Suppressor macrophage treated with lipopolysaccharide for 1 hour (primary cell): Measurements from ENCODE around the gene HHAT.

ENCODE experiments used
- DNase-seq, 3 donors: peaks; one replicate each; pipeline ENCODE4 v3.0.0-alpha.2; 2020 to 2022

Gene HHAT

DNA sequence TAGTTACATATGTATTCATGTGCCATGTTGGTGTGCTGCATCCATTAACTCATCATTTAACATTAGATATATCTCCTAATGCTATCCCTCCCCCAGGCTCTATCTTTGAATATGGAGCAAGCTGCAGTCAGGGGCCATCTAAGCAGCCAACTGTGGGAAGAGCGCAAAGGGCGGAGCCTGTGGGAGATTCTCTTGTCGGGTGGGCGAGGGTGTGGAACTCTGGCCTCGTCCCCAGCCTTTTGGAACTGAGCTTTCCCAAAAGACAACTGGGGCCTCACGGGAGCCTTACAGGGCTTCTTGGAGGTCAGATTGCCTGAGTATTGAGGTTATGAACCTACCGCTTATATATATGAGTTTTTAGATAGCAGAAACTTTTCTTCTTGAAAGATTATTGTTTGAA lies 117.2 kb downstream of the HHAT start:
- DNase-seq, result no peak

DNA sequence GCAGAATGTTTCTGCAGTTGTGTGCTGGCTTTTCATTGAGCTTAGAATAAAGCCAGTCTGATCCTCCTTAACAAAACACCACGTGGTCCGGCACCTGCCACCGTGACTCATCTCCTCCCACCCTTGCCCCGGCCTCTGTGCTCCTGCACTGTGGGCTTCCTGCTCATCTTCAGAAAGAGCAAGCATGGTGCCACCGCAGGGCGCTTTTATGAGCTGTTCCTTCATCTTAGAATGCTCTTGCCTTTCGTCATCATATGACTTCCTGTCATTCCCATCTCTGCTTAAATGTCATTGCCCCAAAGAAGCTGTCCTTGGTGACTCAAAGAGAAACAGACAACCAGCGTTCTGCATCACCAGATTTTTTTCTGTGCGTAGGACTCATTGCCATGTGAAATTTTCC lies 117.8 kb downstream of the HHAT start:
- peak; percentile 20 to 31 (median 28) for DNase-seq

DNA sequence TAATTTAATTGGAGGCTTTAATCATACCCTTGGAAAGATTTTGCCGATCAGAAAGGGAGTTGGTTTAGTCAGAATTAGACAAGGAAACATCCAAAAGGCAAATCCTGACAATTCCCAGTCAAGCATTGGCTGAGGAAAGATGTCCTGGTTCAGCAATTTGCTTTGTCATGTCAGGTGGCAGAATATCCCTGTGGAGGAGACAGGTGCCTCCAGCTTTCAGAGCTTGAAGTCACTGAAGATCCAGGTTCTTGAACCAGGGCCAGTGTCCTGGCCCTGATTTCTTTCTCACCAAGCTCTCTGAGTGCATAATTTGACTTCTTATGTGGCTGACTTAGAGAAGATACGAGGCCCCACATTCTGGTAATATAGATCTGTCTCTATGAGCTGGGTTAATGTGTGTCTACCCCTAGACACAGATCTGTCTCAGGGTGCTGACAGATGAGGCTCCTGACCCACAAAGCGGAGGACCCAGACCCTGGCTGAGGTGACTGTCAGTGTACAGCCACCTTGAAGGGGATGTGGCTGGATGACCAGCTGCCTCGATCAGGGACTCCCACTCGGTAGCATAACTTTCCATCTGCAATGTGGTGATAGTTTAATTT lies 118.9 kb downstream of the HHAT start:
- DNase-seq, result no peak

DNA sequence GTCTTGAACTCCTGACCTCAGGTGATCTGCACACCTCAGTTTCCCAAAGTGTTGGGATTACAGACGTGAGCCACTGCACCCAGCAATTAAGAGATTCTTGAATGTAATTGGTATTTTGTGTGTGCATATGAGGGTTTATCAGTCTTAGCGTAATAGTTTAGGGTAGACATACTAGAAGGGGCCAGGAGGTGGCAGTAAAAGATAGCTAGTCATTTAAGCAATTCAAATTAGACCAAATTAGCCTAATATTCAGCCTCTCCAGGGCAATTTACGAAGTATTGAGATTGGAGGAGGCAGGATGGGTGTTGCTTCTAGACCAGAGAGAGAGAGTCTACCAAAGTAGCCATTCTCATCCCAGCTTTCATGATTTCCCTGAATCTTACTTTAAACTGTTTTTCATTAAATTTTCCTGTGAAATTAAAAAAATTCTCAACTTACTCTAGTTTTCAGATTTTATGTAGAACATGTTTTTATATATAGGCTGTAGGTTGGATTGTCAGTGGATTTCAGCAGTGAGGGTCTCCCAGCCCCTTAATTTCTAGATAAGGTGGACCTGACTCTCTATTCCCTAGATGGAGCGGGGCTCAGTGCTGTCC lies 119.7 kb downstream of the HHAT start:
- peak; percentile 40 to 44 (median 42) for DNase-seq

DNA sequence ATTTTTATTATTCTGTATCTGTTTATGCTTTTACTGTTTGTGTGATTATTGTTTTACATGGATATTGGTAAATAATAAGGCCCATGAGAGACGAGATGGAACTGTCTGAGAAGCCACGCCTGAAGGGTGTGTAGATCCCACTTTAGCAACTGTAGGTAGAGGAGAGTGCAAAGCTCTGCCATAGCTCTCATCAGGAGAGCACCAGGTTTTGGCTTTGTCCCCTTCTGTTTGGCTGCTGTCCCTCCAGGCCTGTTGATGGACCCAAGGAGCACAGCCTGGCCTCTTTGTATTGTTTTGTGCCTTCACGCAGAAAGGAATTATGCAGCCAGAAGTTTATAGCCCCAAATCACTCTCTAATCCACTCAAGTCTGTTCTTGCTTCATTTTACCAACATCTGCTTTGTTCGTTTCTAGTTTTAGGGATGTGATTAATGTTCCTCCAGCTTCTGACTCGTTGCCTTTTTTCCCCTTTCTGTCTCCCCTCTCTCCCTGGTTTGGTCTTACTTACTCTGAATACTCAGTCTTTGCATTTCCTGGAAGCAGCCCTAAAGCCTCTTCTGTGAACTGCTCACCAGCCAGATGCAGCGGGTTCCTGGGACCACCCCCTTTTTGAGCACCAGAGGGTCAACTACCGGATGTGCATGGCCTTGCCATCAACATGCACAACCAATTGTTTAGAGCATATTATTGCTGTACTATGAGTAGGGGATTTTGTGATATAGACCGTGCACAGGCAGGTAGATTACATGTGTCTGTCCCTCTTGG lies 127.3 kb downstream of the HHAT start:
- DNase-seq, result no peak

DNA sequence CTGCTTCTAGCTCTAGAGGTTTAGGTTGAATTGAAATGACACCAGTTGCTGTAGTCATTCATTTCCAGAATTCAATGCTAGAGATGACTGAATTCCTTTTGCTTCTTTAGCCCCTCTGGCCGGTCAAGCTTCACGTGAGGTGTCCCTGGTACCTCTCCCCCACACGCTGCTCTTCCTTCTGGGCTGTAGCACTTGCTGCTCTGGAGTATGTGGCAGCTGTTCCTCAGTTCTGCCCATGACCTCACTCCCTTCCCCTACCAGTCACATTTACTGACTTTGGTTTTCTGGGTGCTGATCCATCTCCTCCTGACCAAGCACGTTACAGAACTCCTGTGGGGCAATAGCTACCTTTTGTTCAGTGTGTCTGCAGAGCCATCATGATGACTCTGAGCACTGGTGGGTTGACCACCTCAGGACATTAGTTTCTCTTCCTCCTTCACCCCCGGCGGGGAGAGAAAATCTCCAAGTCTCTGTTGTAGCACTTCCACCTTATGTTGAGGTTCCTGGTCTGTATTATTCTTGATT lies 128.1 kb downstream of the HHAT start:
- peak; percentile 33 to 49 (median 46) for DNase-seq

DNA sequence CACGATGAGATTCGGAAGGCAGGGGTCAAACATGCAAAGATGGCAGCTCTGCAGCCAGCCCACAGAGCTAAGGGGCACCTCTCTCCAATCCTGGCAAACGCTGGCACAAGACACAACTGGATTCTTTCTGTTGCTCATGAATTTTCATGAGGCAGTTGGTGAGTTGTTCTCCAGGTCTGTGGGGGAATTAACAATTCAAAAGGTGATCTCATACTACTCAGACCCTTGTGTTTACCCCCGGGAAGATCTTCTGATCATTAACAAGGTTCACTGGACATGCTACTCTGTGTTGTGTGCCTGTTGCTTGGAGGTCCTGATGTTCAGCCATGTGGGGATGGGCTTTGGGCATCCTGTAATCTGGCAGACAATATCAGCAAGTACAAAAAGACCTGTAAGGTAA lies 128.9 kb downstream of the HHAT start:
- DNase-seq, result no peak

DNA sequence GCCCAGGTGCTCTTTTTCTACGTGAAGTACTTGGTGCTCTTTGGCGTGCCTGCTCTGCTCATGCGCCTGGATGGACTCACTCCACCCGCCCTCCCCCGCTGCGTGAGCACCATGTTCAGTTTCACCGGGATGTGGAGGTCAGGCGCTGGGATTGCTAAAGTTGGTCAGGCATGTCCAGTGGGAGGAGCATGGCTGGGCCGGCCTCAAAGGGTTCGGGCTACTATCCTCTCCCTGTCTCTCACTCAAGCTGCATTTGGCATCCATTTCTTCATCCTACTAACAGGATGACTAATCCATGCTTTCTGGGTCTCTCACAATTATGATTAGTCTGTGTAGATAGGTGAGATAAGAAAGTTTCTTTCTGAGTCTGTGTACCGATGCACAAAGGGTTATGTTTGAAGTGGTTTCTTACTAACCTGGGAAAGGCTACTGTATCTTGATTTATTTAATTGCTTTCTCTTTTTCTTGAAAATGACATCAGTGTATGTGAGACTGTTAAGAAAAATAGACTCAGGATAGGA lies 135.9 kb downstream of the HHAT start:
- DNase-seq, result no peak

DNA sequence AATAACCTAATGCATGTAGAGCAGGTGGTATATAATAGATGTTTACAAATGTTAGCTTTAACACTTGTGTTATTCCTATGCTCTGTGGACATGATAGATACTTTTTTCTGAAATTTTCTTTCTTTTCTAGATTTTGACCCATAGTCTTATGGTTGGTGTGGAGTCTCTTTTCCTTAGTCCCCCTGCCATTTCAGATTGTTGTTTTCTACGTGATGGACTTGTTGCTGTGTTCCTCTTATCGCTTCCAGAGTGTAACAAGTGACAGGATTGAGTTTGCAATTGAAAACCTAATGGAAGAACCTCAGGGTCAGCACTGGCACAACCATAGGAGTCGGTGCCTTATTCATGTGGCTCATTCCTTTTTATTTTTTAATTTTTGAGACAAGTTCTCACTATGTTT lies 136.4 kb downstream of the HHAT start:
- DNase-seq, result no peak

DNA sequence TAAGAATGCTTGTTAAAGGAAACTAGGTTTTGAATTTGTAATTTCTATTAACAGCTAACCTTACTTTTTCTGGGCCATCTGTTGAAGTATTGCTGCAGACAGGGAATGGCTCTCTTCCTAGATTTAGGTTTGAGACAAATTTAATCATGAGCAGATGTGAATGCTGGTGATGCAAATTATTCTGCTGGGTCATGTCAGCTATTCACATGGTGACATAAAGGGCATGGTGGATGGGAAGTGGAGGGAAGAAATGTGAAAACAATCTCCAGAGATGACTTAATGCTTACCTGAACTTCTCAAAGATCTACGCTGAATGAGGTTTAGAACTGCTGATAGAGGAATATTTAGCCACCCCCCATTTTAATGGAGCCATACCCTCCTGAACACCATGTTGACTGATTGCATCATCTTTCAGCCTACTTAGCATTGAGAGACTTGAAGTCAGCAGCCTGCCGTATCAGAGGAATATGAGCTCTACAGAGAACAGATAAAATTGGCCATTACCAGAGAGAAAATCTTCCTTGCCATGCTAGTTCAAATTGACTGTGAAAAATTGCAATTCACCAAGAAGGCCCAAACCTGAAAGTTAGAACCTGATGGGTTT lies 138.8 kb downstream of the HHAT start:
- no peak for DNase-seq

DNA sequence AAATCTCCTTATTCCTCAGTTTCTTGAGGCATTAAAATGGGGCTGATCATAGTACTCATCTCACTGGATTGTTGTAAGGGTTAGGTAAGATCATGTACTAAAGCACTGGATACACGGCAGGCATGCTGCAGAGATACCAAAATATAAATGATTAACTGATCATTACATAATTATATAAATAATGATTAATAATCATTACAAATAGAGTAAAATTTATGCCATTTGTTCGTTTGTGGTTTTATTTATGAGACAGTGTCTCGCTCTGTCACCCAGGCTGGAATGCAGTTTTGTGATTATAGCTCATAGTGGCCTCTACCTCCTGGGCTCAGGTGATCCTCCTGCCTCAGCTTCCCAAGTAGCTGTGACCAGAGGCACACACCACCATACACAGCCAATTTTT lies 140.7 kb downstream of the HHAT start:
- no peak for DNase-seq

DNA sequence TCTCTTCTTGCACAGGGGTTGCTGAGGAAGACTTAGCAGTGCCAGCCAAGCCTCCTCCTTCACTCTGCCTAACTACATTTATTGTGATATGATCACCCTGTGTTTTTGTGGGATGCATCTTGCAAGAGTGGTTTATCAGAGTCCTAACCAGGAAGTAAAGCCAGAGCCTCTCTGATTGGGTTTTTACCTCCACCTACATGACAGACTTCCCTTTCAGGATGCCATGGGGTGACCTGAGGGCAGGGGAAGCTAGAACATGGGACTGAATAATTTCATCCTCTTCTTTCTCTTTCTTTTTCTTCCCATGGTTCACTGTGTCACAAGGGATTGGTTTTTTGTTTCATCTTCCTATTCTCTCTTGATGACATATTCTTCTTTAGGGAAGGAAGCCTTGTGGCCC lies 146.6 kb downstream of the HHAT start:
- peak; percentile 4 to 31 (median 24) for DNase-seq

DNA sequence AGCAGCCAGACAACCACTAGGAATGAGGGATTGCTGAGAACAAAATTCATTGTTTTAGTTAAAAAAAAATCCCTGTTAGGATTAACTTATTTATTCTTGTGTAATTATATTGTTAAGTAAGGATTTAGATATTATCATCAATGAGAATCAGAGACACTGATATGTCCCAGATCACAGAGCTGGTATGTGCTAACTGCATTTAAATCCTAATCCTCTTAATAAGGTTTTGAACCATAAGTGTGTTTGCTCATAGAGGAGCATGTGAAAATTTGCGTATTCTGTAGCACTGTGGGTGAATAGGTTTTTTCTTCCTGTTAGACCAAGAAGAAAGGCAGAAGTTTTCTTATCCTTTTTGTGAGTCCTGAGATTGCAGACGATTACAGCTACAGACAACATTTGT lies 147.1 kb downstream of the HHAT start:
- DNase-seq, result no peak

DNA sequence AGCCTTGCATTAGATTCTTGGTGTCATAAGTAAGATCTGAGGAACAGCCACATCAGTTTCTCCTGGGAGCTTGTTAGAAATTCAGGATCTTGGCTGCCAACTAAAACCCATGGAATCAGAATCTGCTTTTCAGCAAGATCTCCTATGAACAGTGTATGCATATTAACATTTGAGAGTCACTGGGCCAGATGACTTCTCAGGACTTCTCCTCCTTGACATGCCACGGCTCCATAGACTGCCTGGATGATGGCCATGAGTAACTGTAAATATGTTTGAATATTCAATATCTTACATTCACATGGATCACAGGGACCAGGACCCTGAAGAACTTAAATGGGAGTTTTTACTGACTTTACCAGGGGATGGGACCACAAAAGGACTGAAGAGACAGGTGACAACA lies 148.0 kb downstream of the HHAT start:
- DNase-seq, result no peak

DNA sequence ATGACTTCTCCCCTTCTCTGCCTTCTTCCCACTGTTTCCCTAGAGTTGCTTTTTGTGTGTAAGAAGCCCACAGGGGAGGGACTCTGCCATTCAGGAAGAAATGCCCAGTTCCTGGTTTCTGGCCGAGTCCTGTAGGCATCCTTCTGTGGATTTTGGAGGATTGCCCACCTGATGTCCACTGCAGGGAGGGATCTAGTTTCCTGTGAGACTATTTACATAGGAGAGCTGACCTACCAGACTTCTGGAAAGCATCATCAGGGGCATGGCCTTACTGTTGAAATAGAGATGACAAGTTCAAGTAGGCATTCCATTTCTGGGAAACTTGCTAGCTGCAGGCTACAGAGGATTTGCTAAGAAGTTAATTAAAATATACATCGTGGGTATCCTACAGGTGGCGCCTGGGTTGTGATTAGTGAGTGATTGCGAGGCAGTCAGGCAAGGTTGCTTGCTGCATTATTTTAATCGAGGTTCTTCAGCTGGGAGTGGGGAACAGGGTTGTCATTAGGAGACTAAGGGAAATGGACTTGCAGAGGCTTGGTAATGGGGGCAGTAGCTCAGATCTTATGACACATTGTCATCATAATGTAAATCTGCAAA lies 148.7 kb downstream of the HHAT start:
- no peak for DNase-seq

DNA sequence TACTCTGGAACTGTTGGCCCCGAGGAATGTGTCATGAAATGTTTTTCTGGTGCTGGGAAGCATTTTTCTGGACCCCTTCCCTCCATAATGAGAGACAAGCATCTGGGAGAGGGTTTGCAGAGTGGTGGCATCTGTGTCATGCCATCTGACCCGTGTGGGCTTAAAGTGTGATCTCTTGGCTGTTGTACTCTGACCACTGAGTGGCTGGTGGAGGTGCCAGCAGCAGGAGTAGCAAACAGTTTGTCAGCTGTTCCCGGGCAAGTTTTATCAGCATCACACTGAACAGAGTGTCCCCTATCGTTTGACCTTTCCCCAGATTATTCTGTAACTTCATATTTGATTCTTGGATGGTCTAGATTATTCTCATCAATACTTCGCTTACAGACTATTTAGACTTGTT lies 150.1 kb downstream of the HHAT start:
- DNase-seq, result no peak

DNA sequence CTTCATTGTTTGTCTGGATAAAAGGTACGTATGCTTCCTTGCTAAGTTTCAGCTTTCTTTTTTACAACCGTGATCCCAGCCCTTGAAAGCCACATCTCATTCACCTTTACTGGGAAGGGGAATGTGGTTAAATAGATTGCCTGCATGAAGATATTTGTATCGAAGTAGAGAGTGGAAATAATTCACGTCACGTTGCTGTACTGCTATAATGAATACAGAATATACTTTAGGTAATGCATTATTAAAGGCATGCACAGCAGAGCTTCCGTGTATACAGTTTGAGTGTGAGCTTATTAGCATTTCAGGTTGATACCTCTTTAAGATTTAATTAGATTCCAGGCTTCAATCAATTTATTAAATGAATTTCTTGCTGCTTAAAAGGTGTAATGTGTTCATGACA lies 153.8 kb downstream of the HHAT start:
- no peak for DNase-seq

DNA sequence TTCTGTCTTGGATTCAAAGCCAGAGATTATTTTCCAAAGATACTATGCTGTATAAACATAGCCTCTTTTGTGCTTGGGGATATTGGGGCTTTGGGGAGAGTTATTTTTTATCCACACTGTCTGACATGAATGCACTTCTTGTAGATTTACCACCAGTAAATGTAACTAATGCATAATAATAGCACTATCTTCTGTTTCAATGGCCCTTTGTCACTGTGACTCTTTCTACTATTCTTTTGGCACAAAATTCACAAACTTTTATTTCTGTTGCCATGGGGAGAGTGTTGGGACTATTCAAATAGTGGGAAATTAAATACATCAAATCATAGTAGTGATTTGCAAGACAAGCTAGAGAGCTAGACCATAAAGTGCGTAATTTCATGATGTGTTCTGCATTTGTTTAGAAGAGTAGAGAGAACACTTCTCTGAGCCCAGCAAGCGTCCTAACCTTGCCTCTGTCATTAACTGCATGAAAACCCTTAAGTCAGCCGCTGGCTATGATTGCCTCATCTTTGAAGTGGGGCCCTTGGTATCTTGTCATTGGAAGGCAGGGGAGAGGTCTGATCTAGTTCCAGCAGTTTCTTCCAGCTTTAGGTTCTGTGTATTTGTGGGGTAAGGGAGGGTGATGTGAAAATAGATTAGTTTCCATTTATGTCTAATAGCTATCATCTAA lies 154.4 kb downstream of the HHAT start:
- DNase-seq, result no peak

DNA sequence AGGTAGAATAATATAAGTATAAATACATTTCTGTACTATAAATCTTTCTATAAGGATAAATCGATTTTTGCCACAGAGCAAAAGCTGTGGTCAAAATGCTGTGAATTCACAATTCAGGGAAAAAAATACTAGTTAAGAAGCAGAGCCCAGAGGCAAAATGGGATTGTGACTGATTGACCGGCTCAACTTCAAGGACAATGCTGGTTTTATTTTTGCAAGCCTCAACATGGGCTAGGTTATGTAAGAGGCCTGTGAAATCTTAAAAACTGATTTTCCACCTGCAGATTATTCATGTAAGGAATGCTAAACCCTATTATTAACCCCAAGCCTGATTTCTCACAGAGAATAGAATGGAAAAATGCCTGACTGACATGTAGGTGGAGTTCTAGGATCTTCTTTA lies 155.1 kb downstream of the HHAT start:
- DNase-seq, result no peak

DNA sequence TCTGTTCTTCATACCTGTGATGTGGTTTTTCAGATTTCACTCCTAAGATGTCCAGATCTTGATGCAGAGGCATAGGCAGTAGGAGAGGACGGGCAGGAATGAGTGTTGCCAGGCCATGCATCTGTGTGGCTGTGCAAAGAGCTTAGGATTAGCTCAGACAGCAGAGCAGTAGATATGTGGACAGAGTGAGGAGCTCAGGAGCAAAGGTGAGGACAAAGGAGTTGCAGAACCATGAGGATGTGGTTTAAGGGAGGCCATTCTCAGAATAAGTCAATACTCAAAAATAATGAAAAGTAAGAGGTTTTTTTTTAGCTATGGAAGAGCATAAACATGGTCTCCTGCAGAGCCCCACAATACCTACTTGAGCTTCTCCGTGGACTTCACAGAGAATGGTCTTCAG lies 158.3 kb downstream of the HHAT start:
- DNase-seq, result no peak

DNA sequence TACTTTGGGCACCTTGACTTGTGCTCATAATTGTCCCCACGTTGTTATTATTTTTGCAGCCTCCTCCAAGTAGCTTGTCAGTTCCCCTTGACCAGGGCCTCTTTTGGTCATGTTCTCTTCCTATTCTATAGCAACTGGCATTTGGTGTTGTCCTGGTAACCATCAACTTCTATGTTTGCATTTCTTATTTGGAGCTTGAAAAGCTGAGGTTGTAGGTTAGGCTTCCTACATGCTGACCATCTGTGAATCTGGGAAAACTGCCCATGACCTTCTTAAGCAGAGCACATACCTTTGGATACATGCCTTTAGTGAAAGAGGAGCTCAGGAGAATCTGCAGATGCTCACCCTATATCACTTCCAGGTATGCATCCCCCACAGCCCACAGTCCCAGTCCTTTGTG lies 160.8 kb downstream of the HHAT start:
- no peak for DNase-seq

DNA sequence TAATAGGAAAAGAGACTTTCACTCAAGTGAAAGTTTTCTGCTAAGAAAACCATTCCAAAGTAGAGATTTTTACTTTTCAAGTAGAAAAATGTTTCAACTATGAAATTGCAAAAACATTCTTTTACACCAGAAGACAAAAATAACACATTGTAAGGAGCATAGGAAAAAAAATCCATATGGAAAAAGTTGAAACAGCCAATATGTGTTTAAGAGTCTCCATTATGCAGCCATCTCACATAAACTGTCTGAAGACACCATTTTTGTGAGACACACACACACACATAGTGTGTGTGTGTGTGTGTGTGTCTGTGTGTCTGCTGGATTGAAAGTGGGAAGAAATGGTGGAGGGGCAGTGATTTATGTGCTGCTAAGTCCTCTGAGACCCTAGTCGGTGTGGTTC lies 162.1 kb downstream of the HHAT start:
- no peak for DNase-seq

DNA sequence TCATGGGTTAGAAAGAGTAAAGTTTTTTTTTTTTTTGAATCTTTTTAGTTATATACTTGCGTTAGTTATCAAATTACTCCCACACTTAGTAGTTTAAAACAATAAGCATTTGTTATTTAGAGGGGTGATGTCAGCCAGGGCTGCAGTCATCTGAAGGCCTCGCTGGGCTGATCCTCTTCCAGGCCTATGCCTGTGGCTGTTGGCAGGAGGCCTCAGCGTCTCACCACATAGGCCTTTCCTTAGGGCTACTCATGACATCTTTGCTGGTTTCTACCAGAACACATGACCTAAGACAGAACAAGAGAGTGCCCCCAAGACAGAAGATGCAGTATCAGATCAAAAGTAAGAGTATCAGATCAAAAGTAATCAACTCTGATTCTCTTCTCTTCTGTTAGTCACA lies 167.4 kb downstream of the HHAT start:
- no peak for DNase-seq
